Stimulated activated CD4-positive, alpha-beta T cell treated with anti-CD3 and anti-CD28 coated beads, Interleukin-15, amount 100 ng/mL, for 48 hours (primary cell): ENCODE results near the gene AATF.

Source experiments
- DNase-seq, 2 donors: peaks; one replicate each; pipeline ENCODE4 v3.0.0-alpha.2; 2020; ENCODE audit warnings: low read depth in 2 of 2

AATF gene

DNA sequence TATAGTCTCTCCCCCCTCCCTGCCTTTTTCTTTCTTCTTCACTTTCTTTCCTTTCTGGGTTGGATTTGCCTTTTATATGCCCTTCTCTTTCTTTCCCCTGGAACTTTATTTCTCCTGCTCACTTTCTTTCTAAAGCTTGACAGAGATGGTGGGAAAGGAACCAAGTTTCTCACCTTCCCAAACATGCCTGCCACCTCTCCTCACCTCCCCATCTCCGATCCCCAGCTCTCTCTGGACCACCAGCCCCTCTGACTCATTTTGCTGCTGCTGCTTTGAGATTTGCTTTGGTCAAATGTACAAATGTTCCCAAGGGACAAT is 18.2 kb upstream of the AATF start:
- no peak for DNase-seq

DNA sequence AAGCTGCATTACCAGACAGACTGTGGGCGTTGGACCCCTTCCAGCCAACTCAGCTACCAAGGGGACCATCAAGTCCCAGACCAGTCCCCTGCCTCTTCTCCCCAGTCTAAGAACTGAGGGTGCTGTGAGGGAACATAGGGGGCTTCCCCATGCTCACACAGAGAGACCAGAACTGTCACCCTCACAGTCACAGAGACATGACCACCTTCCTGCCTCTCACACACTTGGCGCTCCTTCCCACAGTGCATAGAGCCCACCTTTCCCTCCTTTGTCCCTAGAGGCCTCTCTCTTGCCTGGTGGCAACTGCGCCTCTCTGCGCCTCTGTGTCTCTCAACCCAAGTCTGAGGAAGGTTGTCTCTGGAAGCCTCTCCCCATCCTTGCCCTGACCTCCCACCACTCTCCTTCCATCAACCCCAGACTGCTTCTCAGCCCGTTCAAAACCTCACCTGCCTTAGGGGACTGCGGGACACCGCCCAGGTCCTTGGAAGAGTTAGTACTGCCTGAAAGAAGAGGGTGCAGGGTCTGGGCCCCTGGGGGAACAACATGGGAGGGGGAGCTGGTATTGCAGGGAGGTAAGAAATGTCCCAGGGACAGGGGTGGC is 17.6 kb upstream of the AATF start:
- no peak for DNase-seq

- no peak for DNase-seq
Measured at GRCh38 chr17:36931697-36932382, 16.9 kb upstream of the AATF start.

GRCh38 chr17:36932383-36932693 is 16.4 kb upstream of the AATF start:
- no peak for DNase-seq

DNA sequence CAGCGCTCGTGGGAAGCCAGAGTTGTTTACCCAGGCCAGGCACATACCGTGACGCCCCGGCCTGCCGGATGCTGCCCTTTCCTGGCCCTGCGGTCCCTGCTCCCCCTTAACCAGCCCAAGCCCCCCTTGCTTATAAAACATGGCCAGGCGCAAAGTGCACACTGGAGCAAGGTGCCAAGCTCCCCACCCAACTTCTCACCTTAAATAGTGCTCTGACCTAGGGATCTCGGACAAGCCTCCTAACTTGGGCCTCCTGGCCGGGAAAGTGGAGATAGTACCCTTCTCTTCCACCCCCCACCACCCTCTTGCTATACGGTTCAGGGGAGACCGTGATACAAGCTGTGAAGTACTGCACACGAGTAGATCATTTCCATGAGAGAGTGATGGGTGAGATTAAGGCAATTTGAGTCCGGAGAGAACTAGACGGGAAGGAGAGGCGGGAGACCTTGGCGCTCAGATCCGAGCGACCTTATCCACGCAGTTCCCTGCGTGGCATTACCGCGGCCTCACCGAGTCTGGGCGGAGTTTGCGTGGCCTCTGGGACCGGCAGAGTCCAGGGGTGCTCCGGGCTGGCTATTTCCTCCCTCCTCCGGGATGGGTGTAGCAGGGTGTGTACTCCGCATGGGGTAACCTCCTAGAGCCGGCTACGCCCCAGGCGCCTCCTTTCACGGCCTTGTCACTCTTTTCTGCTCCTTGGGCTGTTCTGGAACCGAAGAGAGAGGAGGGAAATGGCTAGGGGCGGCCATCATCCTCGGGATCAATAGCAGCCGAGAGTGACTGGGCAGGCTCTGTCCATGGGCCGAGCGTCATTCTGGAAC is 15.9 kb upstream of the AATF start:
- no peak for DNase-seq

- DNase-seq: no peak
Measured at GRCh38 chr17:36933512-36934143, 15.1 kb upstream of the AATF start.

DNA sequence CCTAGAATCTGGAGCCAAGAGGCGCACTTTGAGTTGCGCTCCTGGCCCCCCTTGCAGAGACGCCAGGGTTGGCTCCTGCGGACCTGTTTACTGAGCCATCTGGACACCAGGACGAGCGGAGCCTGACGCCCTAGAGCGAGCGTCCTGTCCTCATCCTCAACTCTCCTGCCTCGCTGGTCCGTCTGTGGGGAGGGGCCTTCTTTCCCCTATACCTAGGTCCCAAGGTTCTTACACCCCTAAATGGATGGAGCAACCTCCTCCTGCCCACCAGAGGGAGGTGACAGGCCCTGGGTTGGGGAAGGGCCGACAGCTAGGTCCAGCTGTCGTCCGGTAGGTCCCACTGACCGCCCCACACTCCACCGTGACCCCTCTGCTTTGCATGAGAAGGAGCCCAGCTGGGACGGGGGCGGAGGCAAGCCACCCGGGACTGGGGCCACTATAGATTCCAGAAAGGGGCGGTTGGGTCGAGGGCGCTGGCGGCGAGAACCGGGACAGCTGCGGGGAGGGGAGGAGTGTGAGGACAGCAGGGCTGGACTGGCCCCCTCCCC is 14.5 kb upstream of the AATF start:
- DNase-seq: no peak

DNA sequence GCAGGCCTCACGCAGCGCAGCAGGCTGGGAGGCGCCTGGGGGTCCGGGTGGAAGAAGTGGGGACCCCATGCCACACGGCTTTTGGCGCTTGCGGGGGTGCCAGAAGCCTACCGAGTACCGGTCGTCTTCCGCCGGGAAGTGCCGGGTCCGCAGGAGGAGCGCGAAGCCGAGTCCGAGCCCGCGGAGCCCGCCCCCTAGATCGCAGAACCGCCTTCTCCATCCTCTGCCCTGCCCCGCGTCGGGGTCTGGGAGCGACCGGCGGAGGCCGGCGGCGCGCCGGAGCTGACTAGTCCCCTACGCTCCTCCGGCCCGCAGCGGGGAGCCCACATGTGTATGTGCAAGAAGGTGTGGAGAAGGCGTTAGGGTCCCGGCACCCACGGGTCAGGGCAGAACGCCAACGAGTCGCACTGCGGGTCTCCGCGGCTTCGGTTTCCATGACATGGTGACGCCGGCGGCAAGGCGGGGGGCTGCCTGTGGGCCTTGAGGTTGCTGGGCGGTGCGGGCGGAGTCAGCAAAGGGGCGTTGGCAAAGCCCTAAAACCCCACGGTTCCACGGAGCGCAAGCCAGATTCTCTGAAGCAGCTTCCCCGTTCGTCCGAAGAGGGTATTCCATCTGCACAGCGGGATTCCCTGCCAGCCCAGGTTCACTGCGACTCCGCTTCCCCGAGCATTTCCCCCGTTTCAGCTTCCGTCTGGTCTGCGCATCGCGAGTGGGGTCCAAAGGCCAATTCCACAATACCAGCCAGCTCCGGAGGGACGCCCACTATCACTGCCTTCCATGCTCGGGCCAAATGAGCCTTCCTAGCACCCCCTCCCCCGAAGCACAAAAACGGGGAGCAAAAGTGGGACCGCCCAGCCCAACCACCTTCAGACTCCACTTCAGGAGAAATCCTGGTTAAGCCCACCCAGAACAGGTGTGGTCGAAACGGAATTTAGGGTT is 13.8 kb upstream of the AATF start:
- DNase-seq: no peak

DNA sequence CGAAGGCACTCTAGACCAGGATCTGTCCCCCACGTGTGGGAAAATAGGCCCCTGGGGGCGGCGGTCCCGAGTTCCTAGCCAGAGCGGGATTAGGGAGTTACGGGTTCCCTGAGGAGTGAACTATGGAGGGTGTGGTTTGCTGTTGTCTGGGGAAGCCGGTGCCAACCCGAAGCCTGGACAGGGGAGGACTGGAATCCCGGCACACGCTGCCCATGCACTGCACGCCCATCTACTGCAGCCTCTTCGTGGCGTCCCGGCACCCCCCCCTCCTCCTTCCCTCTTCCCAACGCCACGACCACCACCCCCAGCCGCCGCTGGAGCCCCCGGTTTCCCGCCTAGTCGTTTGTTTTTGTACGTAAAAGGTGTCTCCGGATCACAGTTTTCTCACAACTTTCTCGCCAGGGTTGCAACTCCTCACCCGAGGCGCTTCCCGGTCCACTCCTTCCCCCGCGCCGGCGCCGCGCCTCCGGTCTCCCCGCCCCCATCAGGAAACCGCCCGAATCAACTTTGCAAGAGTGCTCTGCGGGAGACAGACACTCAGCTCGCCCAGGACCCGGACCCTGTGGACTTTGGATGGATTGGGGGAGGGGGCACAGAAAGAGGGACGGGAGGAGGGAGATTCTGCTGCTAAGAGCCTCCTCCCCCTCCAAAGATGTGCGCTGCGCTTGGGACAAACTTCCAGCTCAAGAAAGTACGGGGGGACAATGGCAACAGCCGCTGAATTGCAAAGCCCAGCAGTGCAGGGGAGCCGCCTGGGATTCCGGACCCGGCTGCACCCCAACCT is 12.9 kb upstream of the AATF start:
- DNase-seq: no peak

DNA sequence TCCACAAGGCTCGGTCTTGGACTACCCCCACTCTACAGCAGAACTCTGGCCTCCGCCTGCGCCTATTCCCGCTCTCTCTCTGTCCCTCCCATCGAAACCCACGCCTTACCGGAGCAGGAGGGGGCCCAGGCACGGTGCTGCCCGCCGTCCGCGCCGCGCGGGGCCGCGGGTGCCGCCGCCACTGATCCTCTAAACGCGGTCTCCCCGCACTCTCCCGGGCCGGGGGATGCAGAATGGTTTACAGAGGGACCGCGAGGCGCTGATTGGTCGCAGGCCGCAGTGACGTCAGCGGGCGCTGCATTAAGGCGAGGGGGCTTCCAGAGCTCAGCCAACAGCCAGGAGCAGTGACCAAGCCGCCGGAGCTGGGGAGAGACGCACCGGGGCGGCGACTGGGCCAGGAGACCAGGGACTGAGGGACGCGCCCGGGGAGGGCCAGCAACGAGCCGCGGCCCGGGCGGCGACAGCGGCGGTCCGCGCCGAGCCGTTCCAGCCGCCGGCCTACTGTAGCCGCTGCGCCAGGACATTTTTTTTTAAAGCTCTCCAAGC is 12.2 kb upstream of the AATF start:
- no peak for DNase-seq

DNA sequence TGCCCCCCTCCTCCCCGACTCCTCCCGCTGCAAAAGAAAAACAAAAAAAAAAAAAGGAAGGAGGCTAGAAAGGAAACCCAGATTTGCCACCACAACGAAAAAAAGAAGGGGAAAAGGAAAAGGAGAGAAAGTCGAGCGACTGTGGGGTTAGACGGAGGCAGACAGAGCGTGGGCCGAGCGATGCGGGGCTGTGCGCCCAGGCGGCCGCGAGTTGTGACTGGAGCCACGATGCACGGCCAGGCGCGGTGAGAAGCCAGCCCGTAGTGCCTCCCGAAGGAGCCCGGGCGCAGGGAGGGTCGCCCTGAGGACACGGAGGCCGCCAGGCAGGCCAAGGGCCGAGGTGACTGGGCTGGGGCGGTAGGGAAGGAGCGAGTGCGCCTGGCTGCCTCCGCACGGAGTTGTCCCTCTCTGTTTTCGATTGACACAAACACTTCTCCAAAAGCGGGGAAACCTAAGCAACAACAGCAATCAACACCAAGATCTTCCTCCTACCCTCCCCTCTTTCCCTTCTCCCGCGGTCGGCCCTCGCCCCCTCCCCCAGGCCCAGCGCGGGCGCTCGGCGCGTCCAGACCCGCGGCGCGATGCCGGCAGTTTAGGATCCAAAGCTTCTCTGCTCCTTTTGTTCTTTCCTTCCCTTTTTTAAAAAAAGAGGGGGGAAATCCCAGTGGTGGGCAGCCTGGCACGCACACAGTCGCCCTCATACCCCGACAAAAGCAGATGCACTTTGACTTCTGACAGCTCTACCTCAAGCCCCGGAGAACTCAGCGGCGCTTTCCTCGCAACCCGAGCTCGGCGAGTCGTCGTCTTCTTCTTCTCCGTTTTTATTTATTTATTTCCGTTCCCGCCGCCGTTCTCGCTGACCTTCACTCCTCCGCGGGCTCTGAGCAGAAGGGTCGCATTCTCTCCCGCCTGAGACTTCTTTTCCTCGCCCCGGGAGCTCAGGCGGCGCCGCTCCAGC is 11.5 kb upstream of the AATF start, which contains the start of gene LHX1:
LHX1 (plus strand) TSS at position 475 of the 958 bp plus-strand sequence. CDS start 723 bp downstream, outside the sequence.
- no peak for DNase-seq

DNA sequence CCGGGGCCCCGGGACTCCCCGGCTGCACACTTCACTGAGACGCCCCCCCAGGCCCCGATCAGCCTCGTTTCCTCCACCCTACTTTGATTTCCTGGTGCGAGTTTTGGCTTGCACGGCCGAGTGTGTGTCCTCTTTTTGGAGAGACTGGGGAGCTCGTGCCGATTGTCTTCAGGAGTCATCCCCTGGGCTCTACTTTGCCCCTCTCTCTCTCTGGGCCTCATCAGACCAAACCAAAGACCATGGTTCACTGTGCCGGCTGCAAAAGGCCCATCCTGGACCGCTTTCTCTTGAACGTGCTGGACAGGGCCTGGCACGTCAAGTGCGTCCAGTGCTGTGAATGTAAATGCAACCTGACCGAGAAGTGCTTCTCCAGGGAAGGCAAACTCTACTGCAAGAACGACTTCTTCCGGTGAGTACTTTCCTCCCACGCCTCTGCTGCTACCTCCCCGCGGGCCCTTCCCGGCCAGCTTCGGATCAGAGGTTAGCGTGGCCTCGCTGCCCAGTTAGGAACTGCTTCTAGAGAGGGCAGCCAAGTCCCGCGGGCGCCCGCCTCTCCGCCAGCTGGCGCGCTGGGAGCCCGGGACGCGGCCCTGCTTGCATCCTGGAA is 10.7 kb upstream of the AATF start:
- no peak for DNase-seq

DNA sequence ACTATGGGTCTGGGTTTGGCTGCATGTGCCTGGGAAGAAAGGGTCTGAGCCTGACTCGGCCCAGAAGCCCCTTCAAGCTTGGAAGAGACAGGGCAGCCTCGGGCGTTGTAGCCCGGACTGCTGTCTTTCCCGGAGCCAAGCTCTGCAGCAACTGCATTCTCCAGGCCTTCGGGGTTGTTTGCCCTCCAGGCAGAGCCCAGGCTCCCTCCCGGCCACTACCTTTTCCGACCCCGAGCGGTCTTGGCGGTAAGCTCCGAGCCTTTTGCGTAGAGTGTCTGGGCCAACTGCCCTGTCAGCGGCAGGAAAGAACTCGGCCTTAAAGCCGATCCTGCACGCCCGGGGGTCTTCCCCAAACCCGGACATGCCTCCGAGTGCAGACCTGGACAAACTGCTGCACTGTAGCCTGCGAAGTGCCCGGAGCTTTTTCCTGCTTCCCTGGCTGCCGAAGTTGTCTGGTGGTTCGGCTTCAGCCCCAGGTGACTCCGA is 10.1 kb upstream of the AATF start:
- DNase-seq: no peak

DNA sequence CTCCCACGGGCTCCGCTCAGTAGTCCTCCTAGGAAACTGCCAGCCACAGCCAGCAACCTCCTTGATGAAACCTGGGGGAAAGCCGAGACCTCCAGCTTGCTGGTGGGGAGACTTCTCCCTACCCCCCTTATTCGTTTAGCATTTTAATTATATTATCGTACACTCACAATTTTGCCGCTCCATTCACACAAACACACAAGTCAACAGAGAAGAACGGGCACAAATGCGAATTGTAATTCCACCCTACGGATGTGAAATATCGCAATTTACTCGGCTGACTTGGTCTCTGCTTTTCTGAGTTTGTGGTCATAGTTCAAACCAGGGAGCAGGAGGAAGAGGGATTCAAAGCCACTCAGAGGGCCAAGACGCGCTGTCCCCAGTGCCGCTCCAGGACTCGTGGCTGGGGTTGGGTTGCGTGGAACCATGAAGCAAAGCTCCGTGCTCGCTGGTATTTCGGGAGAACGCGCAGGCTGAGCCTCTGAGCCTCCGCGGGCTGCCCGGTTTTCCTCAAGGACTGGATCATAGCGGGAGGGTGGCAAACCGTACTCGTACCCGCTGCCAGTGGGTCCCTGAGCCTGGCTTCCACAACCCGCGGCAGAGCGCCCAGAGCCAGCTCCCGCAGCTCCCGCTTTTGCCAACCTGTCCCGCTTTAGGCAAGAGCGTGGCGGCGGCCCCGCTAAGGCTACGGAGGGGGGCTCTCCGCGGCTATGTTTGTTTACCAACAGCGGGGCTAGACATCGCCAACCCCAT is 9.5 kb upstream of the AATF start:
- DNase-seq: no peak

- DNase-seq: no peak
Measured at GRCh38 chr17:36939802-36940312, 8.9 kb upstream of the AATF start.

DNA sequence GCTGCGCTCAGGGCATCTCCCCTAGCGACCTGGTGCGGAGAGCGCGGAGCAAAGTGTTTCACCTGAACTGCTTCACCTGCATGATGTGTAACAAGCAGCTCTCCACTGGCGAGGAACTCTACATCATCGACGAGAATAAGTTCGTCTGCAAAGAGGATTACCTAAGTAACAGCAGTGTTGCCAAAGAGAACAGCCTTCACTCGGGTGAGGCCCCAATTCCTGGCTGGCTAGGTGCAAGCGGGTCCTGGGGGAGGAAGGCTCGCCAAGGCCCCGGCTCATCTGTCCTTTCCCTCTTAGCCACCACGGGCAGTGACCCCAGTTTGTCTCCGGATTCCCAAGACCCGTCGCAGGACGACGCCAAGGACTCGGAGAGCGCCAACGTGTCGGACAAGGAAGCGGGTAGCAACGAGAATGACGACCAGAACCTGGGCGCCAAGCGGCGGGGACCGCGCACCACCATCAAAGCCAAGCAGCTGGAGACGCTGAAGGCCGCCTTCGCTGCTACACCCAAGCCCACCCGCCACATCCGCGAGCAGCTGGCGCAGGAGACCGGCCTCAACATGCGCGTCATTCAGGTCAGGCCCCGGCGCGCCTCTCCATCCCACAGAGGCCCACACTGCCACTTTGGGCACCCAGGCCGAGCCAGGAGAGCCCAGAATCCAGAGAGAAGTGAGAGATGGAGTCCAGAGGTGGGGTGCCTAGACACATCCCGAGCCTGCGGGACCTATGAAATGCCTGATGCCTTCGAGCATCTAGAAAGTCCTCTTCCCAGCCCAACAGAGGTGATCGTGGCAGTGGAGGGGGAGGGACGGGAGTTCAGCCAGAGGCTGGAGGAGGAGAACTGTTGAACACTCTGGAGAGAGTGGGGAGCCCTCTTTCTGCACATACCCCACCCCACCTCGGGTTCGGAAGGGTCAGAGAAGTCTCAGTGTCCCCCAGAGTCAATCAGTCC is 8.2 kb upstream of the AATF start:
- DNase-seq: no peak
